ENCODE results near the gene RASD2. TPM values are rescaled to one million over a fixed set of nuclear protein-coding genes. Genes with fewer than 3 reads are reported as not detected.

The RASD2 gene
- total and polyA plus RNA-seq, 8 donors = 0.28 to 1.4 (median 0.59) TPM

DNA sequence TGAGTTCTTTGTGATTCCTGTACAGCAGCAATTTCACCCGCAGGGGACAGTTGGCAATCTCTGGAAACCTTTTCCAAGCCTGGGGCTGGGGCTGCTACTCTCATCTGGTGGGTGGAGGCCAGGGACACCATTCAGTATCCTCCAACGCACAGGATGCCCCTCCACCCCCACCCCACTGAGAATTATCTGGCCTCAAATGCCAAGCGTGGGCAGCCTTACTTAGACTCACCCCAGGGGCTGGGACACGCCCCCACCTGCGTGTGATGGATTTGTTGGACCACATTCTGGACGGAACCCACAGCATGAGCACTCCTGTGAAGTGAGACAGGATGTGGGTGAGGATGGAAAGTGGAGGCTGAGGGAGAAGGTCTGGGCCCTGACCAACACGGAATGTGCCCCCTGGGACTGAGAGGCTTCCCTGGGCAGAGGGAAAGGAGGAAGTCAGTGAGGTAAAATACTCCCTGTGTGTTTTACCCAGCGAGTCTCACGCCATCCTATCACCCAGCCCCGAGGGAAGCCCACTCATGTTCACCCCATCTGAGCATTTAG is 13.7 kb downstream of the RASD2 start:
- Histone ChIP-seq H3K27me3 (no peaks in the 10 kb centered on the region), H3K36me3 (no peaks in the 10 kb centered on the region), H3K27ac (no peak overlapping the region), H3K4me1 (no peaks in the 10 kb centered on the region), H3K9me3 (no peaks in the 10 kb centered on the region), H3K4me3 (no peak overlapping the region)
- WGBS, 2 donors = 55 to 58% methylated on average over 10 of the region's 10 CpGs
- intact Hi-C loops (cut with DNase I) = no loop called here
- TF ChIP-seq, protein P1, sequence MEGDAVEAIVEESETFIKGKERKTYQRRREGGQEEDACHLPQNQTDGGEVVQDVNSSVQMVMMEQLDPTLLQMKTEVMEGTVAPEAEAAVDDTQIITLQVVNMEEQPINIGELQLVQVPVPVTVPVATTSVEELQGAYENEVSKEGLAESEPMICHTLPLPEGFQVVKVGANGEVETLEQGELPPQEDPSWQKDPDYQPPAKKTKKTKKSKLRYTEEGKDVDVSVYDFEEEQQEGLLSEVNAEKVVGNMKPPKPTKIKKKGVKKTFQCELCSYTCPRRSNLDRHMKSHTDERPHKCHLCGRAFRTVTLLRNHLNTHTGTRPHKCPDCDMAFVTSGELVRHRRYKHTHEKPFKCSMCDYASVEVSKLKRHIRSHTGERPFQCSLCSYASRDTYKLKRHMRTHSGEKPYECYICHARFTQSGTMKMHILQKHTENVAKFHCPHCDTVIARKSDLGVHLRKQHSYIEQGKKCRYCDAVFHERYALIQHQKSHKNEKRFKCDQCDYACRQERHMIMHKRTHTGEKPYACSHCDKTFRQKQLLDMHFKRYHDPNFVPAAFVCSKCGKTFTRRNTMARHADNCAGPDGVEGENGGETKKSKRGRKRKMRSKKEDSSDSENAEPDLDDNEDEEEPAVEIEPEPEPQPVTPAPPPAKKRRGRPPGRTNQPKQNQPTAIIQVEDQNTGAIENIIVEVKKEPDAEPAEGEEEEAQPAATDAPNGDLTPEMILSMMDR (IDR thresholded peaks at IDR 0.05) = no peak
- peak in 1 of 6 donors; percentile 8 for DNase-seq
- ATAC-seq = no peak
- no peak for FAIRE-seq

DNA sequence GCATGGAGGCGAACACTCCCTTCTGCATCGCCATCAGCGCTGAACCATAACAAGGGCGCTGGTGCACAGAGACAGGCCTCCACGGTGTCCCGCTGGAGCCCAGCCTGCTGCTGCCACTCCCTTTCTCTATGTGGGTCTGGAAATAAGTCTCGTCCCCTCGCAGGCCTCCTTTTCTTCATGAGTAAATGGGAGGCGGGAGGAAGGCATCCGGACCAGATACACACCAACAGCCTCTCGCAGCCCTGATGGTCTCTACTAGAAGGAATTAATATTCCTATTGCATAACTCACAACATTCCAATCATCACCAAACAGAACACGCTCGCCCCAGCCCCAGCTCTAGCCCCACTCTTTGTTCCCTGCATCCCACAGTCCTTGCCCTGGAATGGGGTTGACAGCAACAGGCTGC is 14.9 kb downstream of the RASD2 start:
- Histone ChIP-seq H3K36me3 (no peaks in the 10 kb centered on the region), H3K4me3 (no peak overlapping the region), H3K27ac (no peak overlapping the region), H3K4me1 (no peaks in the 10 kb centered on the region), H3K9me3 (no peaks in the 10 kb centered on the region), H3K27me3 (no peaks in the 10 kb centered on the region)
- DNase-seq (peak in 1 of 6 donors; percentile 41), ATAC-seq (no peak), FAIRE-seq (no peak)
- TF ChIP-seq, protein P1 (IDR thresholded peaks at IDR 0.05) = no peak
- WGBS, 2 donors = 77 to 78% methylated on average over 13 of the region's 13 CpGs
- intact Hi-C loops (cut with DNase I) = no loop called here

DNA sequence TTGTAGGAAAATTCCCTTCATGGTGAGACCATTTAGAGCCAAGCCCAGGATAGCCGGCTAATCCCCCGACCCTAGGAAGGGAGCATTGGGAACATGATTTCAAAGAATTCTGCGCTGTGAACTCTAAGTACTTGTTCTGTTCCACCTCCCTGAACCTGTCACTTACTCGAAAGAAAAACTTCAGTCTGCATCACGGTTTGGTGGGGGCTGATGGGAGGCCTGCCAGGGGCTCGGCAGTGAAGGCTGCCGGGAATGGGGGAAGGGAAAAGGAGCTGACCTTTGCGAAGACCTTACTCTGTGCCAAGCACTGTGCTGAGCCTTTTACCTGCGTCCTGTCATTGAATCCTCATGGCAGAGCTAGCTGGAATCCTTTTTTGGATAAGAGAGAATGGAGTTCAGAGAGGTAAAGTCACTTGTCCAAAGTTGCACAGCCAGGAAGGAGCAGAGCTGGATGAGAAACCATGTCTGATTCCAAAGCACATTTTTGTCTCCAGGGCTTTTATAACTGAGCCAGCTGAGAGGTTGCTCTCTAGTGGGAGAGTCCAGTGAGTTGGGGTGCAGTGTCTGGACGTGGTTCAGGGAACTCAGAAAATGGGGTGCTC is 15.4 kb downstream of the RASD2 start:
- H3K27me3 ChIP-seq = no peaks in the 10 kb centered on the region
- intact Hi-C loops (cut with DNase I) = no loop called here
- H3K9me3 ChIP-seq = no peaks in the 10 kb centered on the region
- H3K4me3 ChIP-seq = no peak overlapping the region
- no peaks in the 10 kb centered on the region for H3K36me3 ChIP-seq
- ATAC-seq (no peak), FAIRE-seq (no peak), DNase-seq (peak in 1 of 6 donors; percentile 20)
- H3K27ac ChIP-seq = no peak overlapping the region
- TF ChIP-seq, protein P1 (IDR thresholded peaks at IDR 0.05) = no peak
- no peaks in the 10 kb centered on the region for H3K4me1 ChIP-seq
- WGBS, 2 donors = 50 to 61% methylated on average over 10 of the region's 10 CpGs

DNA sequence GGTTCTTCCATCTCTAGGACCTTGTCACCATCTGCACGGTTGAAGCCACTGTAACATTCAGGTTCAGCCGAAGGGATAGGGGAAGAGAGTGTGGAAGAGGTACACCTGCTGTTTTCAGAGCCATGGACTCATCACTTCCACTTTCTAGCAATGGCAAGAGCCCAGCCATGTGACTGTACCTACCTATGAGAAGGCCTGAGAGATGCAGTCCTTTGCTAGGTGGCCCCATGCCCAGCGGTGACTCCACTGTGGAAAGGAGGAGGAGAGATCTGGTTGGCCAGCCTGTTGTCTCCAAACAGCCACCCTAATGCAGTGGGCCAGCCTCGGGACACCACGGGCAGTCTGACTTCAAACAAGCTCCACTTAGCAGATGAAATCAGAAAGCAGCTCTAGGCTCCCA is 16.0 kb downstream of the RASD2 start:
- DNase-seq = no peak
- no peak overlapping the region for H3K27ac ChIP-seq
- H3K27me3 ChIP-seq = no peaks in the 10 kb centered on the region
- H3K4me1 ChIP-seq = no peaks in the 10 kb centered on the region
- no peak for ATAC-seq
- no peaks in the 10 kb centered on the region for H3K36me3 ChIP-seq
- no peak overlapping the region for H3K4me3 ChIP-seq
- no peaks in the 10 kb centered on the region for H3K9me3 ChIP-seq
- FAIRE-seq = no peak
- intact Hi-C loops (cut with DNase I) = no loop called here
- TF ChIP-seq, protein P1 (IDR thresholded peaks at IDR 0.05) = no peak
- WGBS, 2 donors = 74 to 81% methylated on average over 5 of the region's 5 CpGs

DNA sequence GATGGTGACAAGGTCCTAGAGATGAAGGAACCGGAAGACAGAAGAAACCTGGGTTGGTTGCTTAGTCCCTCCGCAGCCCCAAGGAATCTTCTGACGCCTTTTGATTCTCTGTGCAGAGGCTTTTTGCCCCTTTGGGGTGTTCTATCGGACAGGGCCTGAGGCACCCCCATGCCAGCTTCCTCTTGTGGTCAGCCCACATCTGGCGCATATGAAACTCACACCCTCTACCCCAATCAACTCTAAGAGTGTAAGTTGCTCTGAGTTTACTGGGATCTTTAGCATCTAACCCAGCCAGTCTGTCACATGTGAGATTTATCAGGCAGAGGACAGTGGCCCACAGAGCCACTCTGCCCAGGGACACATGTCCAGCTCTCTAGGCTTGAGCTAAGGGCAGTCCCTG is 17.4 kb downstream of the RASD2 start:
- Histone ChIP-seq H3K27me3 (no peaks in the 10 kb centered on the region), H3K27ac (no peak overlapping the region), H3K9me3 (no peaks in the 10 kb centered on the region), H3K36me3 (no peaks in the 10 kb centered on the region), H3K4me1 (no peaks in the 10 kb centered on the region), H3K4me3 (no peak overlapping the region)
- WGBS, 2 donors = 78 to 82% methylated on average over 5 of the region's 5 CpGs
- ATAC-seq (no peak), FAIRE-seq (no peak), DNase-seq (no peak)
- intact Hi-C loops (cut with DNase I) = no loop called here
- TF ChIP-seq, protein P1 (IDR thresholded peaks at IDR 0.05) = no peak

Measured in pancreas (tissue), 10 donors.